Lower leg skin (tissue), 4 donors: Measurements from ENCODE around the gene CLSTN1. TPM values are rescaled to one million over a fixed set of nuclear protein-coding genes. Genes with fewer than 3 reads are reported as not detected.
"Not testable (repeated sequence)": the region's sequence is repeated elsewhere in the genome, so short reads cannot be mapped to it uniquely, and the experiment has no call there.

Experiments
- DNase-seq, 2 donors: peaks; one replicate each; pipeline ENCODE4 v3.0.0-alpha.2; 2019; ENCODE audit warnings: low spot score in 2 of 2
- H3K4me3 ChIP-seq: fragments of 200-600 bp; sonication (generic); 2 replicates; pipeline ENCODE4 v1.5.1; 2017; ENCODE audit warnings: mild to moderate bottlenecking, low read depth; ENCODE audit not compliant: poor library complexity, severe bottlenecking
- POLR2A ChIP-seq, 2 donors: fragments of 450-650 bp; IDR thresholded peaks; one replicate each; pipeline ENCODE4 v1.6.1; 2016 to 2017; ENCODE audit warnings: antibody characterized with exemption in 2 of 2, mild to moderate bottlenecking in 1 of 2, moderate library complexity in 1 of 2
- WGBS, 2 donors: methylation state at CpG; one replicate each; pipeline ENCODE4 v1.1.5; 2018; 5-methylcytosine and 5-hydroxymethylcytosine counted together
- intact Hi-C: fragments of 100-400 bp; cut with DNase I; formaldehyde crosslinking; loops from one replicate; pipeline ENCODE4 v1.15.0; 2023; ENCODE audit warnings: low total_unique reads
- total RNA-seq, 4 donors: library from RNA; depleted of rRNA; stranded (reverse); fragments of >200 nt; gene quantifications; one replicate each; pipeline ENCODE4 v1.1.0, GENCODE V29; 2016
- TF ChIP-seq, protein P1 (sequence below), 3 donors: fragments of 450-650 bp; IDR thresholded peaks; one replicate each; pipeline ENCODE4 v1.5.1; 2016; ENCODE audit warnings: antibody characterized with exemption in 3 of 3, mild to moderate bottlenecking in 3 of 3, moderate library complexity in 2 of 3

Gene CLSTN1
- total RNA-seq, 4 donors from 2014 or later, result 116 to 174 (median 150) TPM

DNA sequence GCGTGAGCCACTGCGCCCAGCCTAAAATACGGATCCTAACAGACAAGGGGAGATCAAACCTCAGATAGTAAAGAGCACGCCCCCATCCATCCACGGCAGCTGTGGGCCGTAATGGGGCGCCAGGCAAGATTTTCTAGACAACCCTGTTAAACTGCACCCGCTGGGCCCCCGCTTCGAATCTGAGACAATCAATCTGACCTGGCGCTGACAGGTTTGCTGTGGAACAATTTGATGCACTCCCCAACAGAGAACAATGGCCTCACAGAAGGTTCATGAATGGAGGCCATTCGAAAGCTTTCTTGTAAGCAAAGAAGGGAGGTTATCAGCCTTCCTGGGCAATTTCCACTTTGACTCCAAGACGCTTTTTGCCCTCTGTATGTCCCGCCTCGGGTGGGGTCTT lies 30.5 kb downstream of the CLSTN1 start:
- 71 to 73% methylated on average over 15 of the region's 15 CpGs for WGBS, 2 donors
- no peak overlapping the region for H3K4me3 ChIP-seq
- TF ChIP-seq, protein P1, sequence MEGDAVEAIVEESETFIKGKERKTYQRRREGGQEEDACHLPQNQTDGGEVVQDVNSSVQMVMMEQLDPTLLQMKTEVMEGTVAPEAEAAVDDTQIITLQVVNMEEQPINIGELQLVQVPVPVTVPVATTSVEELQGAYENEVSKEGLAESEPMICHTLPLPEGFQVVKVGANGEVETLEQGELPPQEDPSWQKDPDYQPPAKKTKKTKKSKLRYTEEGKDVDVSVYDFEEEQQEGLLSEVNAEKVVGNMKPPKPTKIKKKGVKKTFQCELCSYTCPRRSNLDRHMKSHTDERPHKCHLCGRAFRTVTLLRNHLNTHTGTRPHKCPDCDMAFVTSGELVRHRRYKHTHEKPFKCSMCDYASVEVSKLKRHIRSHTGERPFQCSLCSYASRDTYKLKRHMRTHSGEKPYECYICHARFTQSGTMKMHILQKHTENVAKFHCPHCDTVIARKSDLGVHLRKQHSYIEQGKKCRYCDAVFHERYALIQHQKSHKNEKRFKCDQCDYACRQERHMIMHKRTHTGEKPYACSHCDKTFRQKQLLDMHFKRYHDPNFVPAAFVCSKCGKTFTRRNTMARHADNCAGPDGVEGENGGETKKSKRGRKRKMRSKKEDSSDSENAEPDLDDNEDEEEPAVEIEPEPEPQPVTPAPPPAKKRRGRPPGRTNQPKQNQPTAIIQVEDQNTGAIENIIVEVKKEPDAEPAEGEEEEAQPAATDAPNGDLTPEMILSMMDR (IDR thresholded peaks at IDR 0.05), result no peak
- TF ChIP-seq POLR2A (IDR thresholded peaks at IDR 0.05), result no peak
- no peak for DNase-seq
- intact Hi-C loops, result no loop called here

DNA sequence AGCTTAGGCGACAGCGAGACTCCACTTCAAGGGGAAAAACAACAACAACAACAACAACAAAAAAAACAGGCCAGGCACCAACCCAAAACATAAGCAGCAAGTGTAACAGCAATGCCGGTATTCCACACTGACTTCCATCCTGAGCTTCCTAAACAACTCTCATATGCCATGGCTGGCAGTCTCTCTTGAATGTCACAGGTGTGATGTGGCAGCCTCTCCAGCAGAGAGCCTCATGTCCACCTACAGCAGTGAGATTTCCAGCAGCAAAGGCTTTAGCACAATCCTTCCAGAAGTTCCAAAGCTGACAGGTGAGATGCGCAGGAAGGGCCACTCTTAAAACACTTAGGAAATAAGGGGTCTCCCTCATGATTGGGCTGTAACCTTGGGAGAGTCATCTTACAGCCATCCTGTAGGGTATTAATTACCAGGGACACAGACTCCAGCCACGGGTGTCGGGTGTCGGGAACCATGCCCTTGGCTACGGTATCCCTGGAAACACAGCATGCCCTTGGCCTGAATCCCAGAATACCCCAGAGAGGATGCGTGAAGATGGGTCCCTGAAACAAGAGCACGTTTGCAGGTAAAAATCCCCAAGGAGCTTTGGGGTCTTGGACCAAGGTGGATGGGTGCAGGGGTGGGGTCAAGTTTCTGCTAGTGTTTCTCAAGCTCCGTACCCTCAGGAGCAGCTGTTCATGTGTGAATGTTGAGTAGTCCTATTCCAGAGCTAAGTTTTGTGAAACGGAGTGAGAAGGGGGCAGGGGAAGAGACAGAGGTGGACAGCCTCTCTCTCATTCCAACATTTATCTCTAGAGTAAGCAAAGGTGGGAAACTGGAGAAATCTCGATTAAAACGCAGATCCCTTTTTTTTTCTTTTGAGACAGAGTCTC lies 31.4 kb downstream of the CLSTN1 start:
- intact Hi-C loops, result no loop called here
- 63 to 69% methylated on average over 14 of the region's 14 CpGs for WGBS, 2 donors
- H3K4me3 ChIP-seq, result no peak overlapping the region
- TF ChIP-seq, protein P1 (IDR thresholded peaks at IDR 0.05), result no peak
- TF ChIP-seq POLR2A (IDR thresholded peaks at IDR 0.05), result no peak
- DNase-seq, result no peak

DNA sequence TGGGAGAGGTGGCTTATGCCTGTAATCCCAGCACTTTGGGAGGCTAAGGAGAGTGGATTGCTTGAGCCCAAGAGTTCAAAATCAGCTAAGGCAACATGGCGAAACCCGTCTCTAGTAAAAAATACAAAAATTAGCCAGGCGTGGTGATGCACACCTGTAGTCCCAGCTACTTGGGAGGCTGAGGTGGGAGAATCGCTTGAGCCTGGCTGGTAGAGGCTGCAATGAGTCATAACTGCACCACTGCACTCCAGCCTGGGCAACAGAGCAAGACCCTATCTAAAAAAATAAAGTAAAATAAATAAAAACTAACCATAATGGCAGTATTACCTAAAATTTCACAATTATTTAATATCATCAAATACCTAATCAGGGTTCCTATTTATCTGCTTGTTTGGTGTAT lies 34.1 kb downstream of the CLSTN1 start:
- H3K4me3 ChIP-seq, DNase-seq: not testable (repeated sequence)
- intact Hi-C loops, result loop anchor here (10.0 kb wide), 1 partner anchor 75 kb away; no protein-coding TSS in a partner anchor
- WGBS, 2 donors, result 98% methylated on average over 4 of the region's 4 CpGs

DNA sequence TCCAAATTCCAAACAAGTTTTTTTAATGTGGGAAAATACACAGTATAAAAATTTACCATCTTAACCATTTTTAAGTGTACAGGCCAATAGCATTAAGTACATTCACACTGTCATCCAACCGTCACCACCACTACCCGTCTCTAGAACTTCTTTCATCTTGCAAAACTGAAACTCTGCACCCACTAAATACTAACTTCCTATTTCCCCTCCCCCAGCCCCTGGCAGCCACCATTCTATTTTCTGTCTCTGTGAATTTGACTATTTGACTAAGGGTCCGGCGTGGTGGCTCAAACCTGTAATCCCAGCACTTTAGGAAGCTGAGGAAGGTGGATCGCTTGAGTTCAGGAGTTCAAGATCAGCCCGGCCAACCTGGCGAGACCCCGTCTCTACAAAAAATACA lies 36.1 kb downstream of the CLSTN1 start:
- WGBS, 2 donors, result 87 to 89% methylated on average over 8 of the region's 8 CpGs
- TF ChIP-seq, protein P1 (IDR thresholded peaks at IDR 0.05), result no peak
- no peak for TF ChIP-seq POLR2A (IDR thresholded peaks at IDR 0.05)
- H3K4me3 ChIP-seq, result no peak overlapping the region
- intact Hi-C loops, result loop anchor here (10.0 kb wide), 1 partner anchor 77 kb away; no protein-coding TSS in a partner anchor
- DNase-seq, result no peak

DNA sequence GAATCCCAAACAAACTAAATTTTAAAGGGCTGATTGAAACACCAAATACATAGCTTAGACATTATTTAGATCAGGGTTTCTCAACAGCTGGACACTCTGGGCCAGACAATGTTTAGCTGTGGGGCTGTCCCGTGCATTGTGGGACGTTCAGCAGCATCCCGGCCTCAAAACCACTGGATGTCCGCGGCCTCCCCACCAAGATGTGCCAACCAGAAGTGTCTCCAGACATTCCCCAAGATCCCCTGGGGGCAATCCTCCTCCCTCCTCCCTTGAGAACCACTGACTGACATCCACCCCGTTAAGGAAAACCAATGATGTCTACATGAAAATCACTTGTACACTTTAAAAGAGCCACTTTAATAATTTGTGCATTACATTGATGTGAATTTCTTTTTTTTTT lies 38.4 kb downstream of the CLSTN1 start:
- TF ChIP-seq, protein P1 (IDR thresholded peaks at IDR 0.05), result no peak
- TF ChIP-seq POLR2A (IDR thresholded peaks at IDR 0.05), result no peak
- no peak for DNase-seq
- WGBS, 2 donors, result 60 to 71% methylated on average over 6 of the region's 6 CpGs
- intact Hi-C loops, result loop anchor here (10.0 kb wide), 1 partner anchor 79 kb away; no protein-coding TSS in a partner anchor
- H3K4me3 ChIP-seq, result no peak overlapping the region

DNA sequence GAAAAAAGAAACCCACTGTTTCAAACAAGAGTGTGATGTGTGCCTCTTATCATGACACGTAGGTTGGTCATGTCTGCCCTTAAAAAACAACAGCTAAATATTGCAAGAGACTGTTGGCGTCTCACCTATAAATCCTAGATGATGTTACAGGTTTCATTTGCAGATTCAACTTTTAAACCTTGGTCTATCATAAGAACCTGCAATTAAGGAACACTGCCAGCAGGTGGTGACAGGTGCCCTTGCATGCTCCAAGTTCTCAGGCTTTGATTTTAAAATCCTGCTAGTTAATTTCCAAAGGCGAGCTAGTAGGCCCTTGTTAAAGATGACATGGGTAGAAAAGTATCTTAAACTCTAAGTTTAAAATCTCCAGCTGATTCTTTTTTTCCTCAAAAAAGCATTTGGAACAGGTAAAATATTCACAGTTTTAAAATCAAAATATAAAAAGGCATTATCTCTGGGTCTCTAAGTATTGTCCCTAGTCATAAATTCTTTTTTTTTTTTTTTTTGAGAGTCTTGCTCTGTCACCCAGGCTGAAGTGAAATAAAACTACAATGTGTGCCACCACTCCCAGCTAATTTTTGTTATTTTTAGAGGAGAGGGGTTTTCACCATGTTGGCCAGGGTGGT lies 39.1 kb downstream of the CLSTN1 start:
- DNase-seq, result peak in 1 of 2 donors; percentile 45

More for the DNA sequence above, 39.1 kb downstream of the CLSTN1 start:
- no peak overlapping the region for H3K4me3 ChIP-seq
- 70% methylated on average over 3 of the region's 3 CpGs for WGBS, 2 donors
- intact Hi-C loops, result loop anchor here (10.0 kb wide), 1 partner anchor 80 kb away; no protein-coding TSS in a partner anchor
- TF ChIP-seq, protein P1 (IDR thresholded peaks at IDR 0.05), result peak in 1 of 3 donors; percentile 9
- TF ChIP-seq POLR2A (IDR thresholded peaks at IDR 0.05), result no peak
